Panc1 (cell line): Measurements from ENCODE around the gene ASTN2. TPM values are rescaled to one million over a fixed set of nuclear protein-coding genes. Genes with fewer than 3 reads are reported as not detected.

Experiments used
- ATAC-seq: fragments of 200-7000 bp; cut with Tn5 transposase; 2 replicates; pipeline ENCODE4 v1.9.1; 2020; ENCODE audit warnings: mild to moderate bottlenecking, moderate library complexity
- BruUV-seq: library from RNA; stranded (reverse); fragments of 400-500 nt; replicated peaks from 2 replicates; lab custom pipeline; 2021; lab: Mats Ljungman, UMichigan
- CTCF ChIA-PET: fragments of 300-600 bp; sonication (Branson Sonifier 250); formaldehyde crosslinking; loops from one replicate; lab custom pipeline; 2022; ENCODE audit warnings: antibody characterized with exemption; lab: Charles Lee
- POLR2A ChIA-PET: fragments of 300-600 bp; sonication (Branson Sonifier 250); formaldehyde crosslinking; loops from one replicate; lab custom pipeline; 2022; ENCODE audit warnings: antibody characterized with exemption; lab: Charles Lee
- DNase-seq: peaks from one replicate; pipeline ENCODE4 v3.0.0-alpha.2; 2010; ENCODE audit warnings: low read depth, low spot score
- H3K27ac ChIP-seq: 2 replicates; pipeline ENCODE4 v1.5.1; 2011; ENCODE audit warnings: mild to moderate bottlenecking, low read length, inconsistent platforms
- H3K27me3 ChIP-seq: fragments of 200-500 bp; sonication (Bioruptor generic); 2 replicates; pipeline ENCODE4 v1.6.0; 2014; ENCODE audit warnings: low read length, inconsistent platforms; ENCODE audit not compliant: control insufficient read depth, insufficient read depth
- H3K36me3 ChIP-seq: fragments of 200-500 bp; sonication (Bioruptor generic); 2 replicates; pipeline ENCODE4 v1.5.1; 2014; ENCODE audit warnings: inconsistent platforms, mild to moderate bottlenecking, low read length, moderate library complexity; ENCODE audit not compliant: control insufficient read depth, insufficient read depth
- H3K4me1 ChIP-seq: 2 replicates; pipeline ENCODE4 v1.5.1; 2011; ENCODE audit warnings: inconsistent platforms, mild to moderate bottlenecking, low read length, moderate library complexity; ENCODE audit not compliant: control insufficient read depth, insufficient read depth
- H3K4me3 ChIP-seq, 2 experiments: 2 replicates each; pipeline ENCODE4 v1.5.1; 2011 to 2012; ENCODE audit warnings: low read depth in 2 of 2, low read length in 2 of 2, mild to moderate bottlenecking in 2 of 2, inconsistent platforms in 1 of 2, moderate library complexity in 1 of 2
- H3K9me3 ChIP-seq: fragments of 200-500 bp; sonication (Bioruptor generic); 2 replicates; pipeline ENCODE4 v1.5.1; 2014; ENCODE audit warnings: low read depth, mild to moderate bottlenecking, inconsistent platforms, low read length, moderate library complexity; ENCODE audit not compliant: control insufficient read depth, insufficient read depth
- CTCF ChIP-seq: fragments of 450-650 bp; IDR thresholded peaks from 2 replicates; pipeline ENCODE4 v1.5.1; 2017; ENCODE audit warnings: mild to moderate bottlenecking
- POLR2AphosphoS5 ChIP-seq: IDR thresholded peaks from 2 replicates; pipeline ENCODE4 v1.6.1; 2012; ENCODE audit warnings: mild to moderate bottlenecking, low read depth, low read length, moderate library complexity
- SIN3A ChIP-seq: IDR thresholded peaks from 2 replicates; pipeline ENCODE4 v1.6.1; 2012; ENCODE audit warnings: low read depth, mild to moderate bottlenecking, low read length, moderate library complexity, borderline replicate concordance; ENCODE audit not compliant: insufficient read depth
- TCF7L2 ChIP-seq: IDR thresholded peaks from 2 replicates; pipeline ENCODE4 v1.6.1; 2011; ENCODE audit warnings: mild to moderate bottlenecking, low read depth, low read length, inconsistent platforms
- in situ Hi-C: cut with HindIII; loops from 2 replicates; pipeline ENCODE4 v1.10.0; 2016; ENCODE audit warnings: low sequenced_read_pairs, low pct_unique_long_range_greater_than_20kb
- intact Hi-C: fragments of 100-400 bp; cut with micrococcal nuclease; formaldehyde crosslinking; loops from one replicate; pipeline ENCODE4 v1.10.0; 2022; ENCODE audit not compliant: unreplicated experiment
- total RNA-seq: library from RNA; stranded (reverse); gene quantifications from one replicate; pipeline ENCODE4 v1.2.1, GENCODE V29; 2021; ENCODE audit not compliant: unreplicated experiment
- TF ChIP-seq, protein P1 (sequence below), 2 experiments: IDR thresholded peaks; 2 replicates each; pipeline ENCODE4 v1.6.1; 2011 to 2012; ENCODE audit warnings: low read depth in 2 of 2, control low read depth in 1 of 2, low read length in 1 of 2, mild to moderate bottlenecking in 1 of 2, moderate library complexity in 1 of 2; ENCODE audit not compliant: insufficient read depth in 1 of 2

ASTN2 gene
- total RNA-seq, 1 experiment from 2014 or later: 3.9 TPM

GRCh38 chr9:116411506-116411905 is 1003.4 kb downstream of the ASTN2 start:
- Histone ChIP-seq H3K9me3 (no peaks in the 10 kb centered on the region), H3K4me1 (no peaks in the 10 kb centered on the region), H3K27me3 (no peaks in the 10 kb centered on the region), H3K36me3 (no peaks in the 10 kb centered on the region), H3K4me3 (no peak overlapping the region), H3K27ac (no peak overlapping the region)
- DNase-seq: no peak
- TF ChIP-seq POLR2AphosphoS5 (no peak), SIN3A (no peak), CTCF (no peak), TCF7L2 (no peak)
- TF ChIP-seq, protein P1, sequence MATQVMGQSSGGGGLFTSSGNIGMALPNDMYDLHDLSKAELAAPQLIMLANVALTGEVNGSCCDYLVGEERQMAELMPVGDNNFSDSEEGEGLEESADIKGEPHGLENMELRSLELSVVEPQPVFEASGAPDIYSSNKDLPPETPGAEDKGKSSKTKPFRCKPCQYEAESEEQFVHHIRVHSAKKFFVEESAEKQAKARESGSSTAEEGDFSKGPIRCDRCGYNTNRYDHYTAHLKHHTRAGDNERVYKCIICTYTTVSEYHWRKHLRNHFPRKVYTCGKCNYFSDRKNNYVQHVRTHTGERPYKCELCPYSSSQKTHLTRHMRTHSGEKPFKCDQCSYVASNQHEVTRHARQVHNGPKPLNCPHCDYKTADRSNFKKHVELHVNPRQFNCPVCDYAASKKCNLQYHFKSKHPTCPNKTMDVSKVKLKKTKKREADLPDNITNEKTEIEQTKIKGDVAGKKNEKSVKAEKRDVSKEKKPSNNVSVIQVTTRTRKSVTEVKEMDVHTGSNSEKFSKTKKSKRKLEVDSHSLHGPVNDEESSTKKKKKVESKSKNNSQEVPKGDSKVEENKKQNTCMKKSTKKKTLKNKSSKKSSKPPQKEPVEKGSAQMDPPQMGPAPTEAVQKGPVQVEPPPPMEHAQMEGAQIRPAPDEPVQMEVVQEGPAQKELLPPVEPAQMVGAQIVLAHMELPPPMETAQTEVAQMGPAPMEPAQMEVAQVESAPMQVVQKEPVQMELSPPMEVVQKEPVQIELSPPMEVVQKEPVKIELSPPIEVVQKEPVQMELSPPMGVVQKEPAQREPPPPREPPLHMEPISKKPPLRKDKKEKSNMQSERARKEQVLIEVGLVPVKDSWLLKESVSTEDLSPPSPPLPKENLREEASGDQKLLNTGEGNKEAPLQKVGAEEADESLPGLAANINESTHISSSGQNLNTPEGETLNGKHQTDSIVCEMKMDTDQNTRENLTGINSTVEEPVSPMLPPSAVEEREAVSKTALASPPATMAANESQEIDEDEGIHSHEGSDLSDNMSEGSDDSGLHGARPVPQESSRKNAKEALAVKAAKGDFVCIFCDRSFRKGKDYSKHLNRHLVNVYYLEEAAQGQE (IDR thresholded peaks at IDR 0.05; ENCODE audit: insufficient read depth in 1 of 2, low read depth in 2 of 2, low read length in 1 of 2): no peak
- no peak for ATAC-seq
- intact Hi-C loops (no loop called here), in situ Hi-C loops (no loop called here)
- CTCF ChIA-PET: no interaction called here
- BruUV-seq: no TSS peak
- POLR2A ChIA-PET: no interaction called here

DNA sequence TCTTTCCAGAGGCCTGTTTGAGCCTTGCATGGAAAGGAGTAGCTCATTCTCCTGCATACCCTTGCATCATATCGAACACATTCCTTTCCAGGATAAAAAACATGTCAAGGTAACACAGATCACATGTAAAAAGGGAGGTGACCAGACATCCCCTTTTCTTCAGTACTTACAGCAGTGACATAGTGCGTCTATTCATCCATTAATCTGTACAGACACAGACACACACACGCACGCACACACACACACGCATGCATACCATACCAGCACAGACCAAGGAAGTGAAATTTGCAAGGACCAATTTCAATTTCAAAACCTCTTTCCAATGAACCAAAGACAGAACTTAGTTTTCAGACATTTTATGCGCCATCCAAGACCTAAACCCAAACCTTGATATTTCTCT is 1005.2 kb downstream of the ASTN2 start:
- Histone ChIP-seq H3K27me3 (no peaks in the 10 kb centered on the region), H3K4me3 (no peak overlapping the region), H3K27ac (no peak overlapping the region), H3K4me1 (no peaks in the 10 kb centered on the region), H3K9me3 (no peaks in the 10 kb centered on the region), H3K36me3 (no peaks in the 10 kb centered on the region)
- ATAC-seq: no peak
- ChIA-PET POLR2A (no interaction called here), CTCF (no interaction called here)
- TF ChIP-seq POLR2AphosphoS5 (no peak), SIN3A (no peak), CTCF (no peak), TCF7L2 (no peak)
- TF ChIP-seq, protein P1 (IDR thresholded peaks at IDR 0.05; ENCODE audit: insufficient read depth in 1 of 2, low read depth in 2 of 2, low read length in 1 of 2): no peak
- intact Hi-C loops: no loop called here
- no TSS peak for BruUV-seq
- in situ Hi-C loops: no loop called here
- no peak for DNase-seq
